Ascending aorta (tissue), 2 donors: Measurements from ENCODE around the gene GP1BB. TPM values are rescaled to one million over a fixed set of nuclear protein-coding genes. Genes with fewer than 3 reads are reported as not detected.
"Not testable (repeated sequence)": the region's sequence is repeated elsewhere in the genome, so short reads cannot be mapped to it uniquely, and the experiment has no call there.

Source experiments
- DNase-seq, 2 donors: peaks; one replicate each; pipeline ENCODE4 v3.0.0-alpha.2; 2019; ENCODE audit warnings: low spot score in 2 of 2
- H3K27ac ChIP-seq, 2 donors: fragments of 200-600 bp; sonication (generic); one replicate each; pipeline ENCODE4 v1.5.1; 2016 to 2017; ENCODE audit warnings: mild to moderate bottlenecking in 1 of 2
- H3K27me3 ChIP-seq: fragments of 200-600 bp; sonication (generic); one replicate; pipeline ENCODE4 v1.5.1; 2017
- H3K36me3 ChIP-seq, 2 donors: fragments of 200-600 bp; sonication (generic); one replicate each; pipeline ENCODE4 v1.5.1; 2016
- H3K4me1 ChIP-seq, 2 donors: fragments of 200-600 bp; sonication (generic); one replicate each; pipeline ENCODE4 v1.5.1; 2016 to 2017; ENCODE audit warnings: mild to moderate bottlenecking in 1 of 2
- H3K4me3 ChIP-seq, 2 donors: fragments of 200-600 bp; sonication (generic); one replicate each; pipeline ENCODE4 v1.5.1; 2016 to 2017; ENCODE audit warnings: mild to moderate bottlenecking in 1 of 2
- H3K9me3 ChIP-seq, 2 donors: fragments of 200-600 bp; sonication (generic); one replicate each; pipeline ENCODE4 v1.5.1; 2016
- intact Hi-C: fragments of 100-400 bp; cut with DNase I; formaldehyde crosslinking; loops from one replicate; pipeline ENCODE4 v1.15.1; 2023
- total RNA-seq: library from RNA; depleted of rRNA; stranded (reverse); fragments of >200 nt; gene quantifications from one replicate; pipeline ENCODE4 v1.1.0, GENCODE V29; 2016
- TF ChIP-seq, protein P1 (sequence below), 3 experiments: fragments of 200-600 bp in 2 of 3; fragments of 450-650 bp in 1 of 3; sonication (generic) in 2 of 3; IDR thresholded peaks; one replicate each; pipeline ENCODE4 v1.5.1; 2016 to 2019; ENCODE audit warnings: antibody characterized with exemption in 3 of 3, mild to moderate bottlenecking in 1 of 3, moderate library complexity in 1 of 3

Gene GP1BB
- total RNA-seq, 1 donor from 2014 or later = 50.2 TPM

DNA sequence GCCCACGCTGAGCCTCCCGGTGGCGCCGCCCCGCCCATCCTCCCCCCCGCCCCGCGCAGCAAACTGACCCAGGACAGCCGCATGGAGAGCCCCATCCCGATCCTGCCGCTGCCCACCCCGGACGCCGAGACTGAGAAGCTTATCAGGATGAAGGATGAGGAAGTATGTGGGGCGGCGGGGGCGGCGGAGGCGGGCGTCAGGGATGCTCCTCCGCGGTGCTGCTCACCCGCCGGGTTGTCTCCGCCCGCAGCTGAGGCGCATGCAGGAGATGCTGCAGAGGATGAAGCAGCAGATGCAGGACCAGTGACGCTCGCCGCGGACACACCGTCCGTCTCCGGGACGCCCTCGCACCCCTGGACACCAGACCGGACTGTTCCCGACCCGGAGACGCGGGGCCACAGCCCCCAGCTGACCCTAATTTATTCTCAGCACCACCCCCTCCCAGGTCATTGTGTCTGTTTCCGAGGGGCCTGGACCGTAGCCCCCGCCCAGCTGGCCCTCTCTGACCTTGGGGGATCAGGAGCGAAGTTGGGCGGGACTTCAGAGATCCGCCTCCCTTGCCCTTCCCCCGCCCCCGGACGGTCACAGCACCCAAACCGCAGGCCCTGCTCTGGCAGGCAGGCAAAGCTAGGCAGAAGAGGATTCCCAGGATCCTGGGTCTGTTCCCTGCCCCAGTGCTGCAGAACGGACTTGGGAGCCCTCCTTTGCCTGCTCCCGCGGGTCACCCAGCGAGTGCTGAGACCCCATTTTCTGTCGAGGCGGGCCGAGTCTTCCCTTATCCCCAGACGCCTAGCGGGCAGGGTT is 959 bp upstream of the GP1BB start:
- TF ChIP-seq, protein P1, sequence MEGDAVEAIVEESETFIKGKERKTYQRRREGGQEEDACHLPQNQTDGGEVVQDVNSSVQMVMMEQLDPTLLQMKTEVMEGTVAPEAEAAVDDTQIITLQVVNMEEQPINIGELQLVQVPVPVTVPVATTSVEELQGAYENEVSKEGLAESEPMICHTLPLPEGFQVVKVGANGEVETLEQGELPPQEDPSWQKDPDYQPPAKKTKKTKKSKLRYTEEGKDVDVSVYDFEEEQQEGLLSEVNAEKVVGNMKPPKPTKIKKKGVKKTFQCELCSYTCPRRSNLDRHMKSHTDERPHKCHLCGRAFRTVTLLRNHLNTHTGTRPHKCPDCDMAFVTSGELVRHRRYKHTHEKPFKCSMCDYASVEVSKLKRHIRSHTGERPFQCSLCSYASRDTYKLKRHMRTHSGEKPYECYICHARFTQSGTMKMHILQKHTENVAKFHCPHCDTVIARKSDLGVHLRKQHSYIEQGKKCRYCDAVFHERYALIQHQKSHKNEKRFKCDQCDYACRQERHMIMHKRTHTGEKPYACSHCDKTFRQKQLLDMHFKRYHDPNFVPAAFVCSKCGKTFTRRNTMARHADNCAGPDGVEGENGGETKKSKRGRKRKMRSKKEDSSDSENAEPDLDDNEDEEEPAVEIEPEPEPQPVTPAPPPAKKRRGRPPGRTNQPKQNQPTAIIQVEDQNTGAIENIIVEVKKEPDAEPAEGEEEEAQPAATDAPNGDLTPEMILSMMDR (IDR thresholded peaks at IDR 0.05) = no peak
- H3K27me3 ChIP-seq = no peaks in the 10 kb centered on the region

DNA sequence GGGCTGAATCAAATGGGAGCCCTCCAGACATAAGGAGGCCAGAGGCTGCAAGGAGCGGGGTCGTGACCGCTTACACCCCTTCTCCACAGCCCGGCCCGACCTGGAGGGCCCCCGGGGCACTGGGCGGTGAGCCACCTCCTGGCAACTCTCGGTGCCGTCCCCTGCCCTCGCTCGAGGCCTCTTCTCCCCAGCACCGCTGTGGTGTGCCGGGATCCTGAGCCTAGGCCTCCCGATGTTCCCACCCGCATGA is 432 bp upstream of the GP1BB start:
- Histone ChIP-seq H3K27me3 (no peaks in the 10 kb centered on the region), H3K4me1 (peaks cover 2 to 10% of the 10 kb centered on the region in 2 donors), H3K36me3 (peaks cover 10 to 18% of the 10 kb centered on the region in 2 donors), H3K27ac (no peak overlapping the region), H3K4me3 (no peak overlapping the region), H3K9me3 (no peaks in the 10 kb centered on the region)
- TF ChIP-seq, protein P1 (IDR thresholded peaks at IDR 0.05) = no peak
- intact Hi-C loops = no loop called here
- no peak for DNase-seq

More for the DNA sequence above, 959 bp upstream of the GP1BB start:
- H3K27ac ChIP-seq = no peak overlapping the region
- H3K4me1 ChIP-seq = peaks cover 7 to 15% of the 10 kb centered on the region in 2 donors
- intact Hi-C loops = no loop called here
- no peak overlapping the region for H3K4me3 ChIP-seq
- H3K36me3 ChIP-seq = peaks cover 10 to 18% of the 10 kb centered on the region in 2 donors
- no peak for DNase-seq
- H3K9me3 ChIP-seq = no peaks in the 10 kb centered on the region

DNA sequence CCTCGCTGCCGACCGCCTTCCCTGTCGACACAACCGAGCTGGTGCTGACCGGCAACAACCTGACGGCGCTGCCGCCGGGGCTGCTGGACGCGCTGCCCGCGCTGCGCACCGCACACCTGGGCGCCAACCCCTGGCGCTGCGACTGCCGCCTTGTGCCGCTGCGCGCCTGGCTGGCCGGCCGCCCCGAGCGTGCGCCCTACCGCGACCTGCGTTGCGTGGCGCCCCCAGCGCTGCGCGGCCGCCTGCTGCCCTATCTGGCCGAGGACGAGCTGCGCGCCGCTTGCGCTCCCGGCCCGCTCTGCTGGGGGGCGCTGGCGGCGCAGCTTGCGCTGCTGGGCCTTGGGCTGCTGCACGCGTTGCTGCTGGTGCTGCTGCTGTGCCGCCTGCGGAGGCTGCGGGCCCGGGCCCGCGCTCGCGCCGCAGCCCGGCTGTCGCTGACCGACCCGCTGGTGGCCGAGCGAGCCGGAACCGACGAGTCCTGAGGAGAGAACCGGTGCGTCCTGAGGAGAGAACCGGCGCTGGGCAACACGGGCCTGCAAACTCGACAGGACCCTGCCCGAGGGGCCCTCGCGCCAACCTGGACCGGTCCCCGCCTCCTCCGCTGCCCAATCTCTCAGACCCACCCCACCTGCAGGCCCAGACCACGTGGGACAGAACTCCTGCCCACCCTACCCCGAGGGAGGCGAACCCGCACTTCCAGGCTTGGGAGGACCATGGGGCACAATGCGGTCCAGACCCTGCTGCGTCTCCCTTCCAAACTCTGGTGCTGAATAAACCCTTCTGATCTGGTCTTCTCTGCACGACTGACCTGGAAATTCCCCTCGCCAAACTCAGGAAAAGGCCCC is 866 bp downstream of the GP1BB start:
- no peaks in the 10 kb centered on the region for H3K27me3 ChIP-seq
- DNase-seq = no peak
- no peaks in the 10 kb centered on the region for H3K9me3 ChIP-seq
- intact Hi-C loops = no loop called here
- no peak overlapping the region for H3K27ac ChIP-seq
- peaks cover 10 to 18% of the 10 kb centered on the region in 2 donors for H3K36me3 ChIP-seq
- TF ChIP-seq, protein P1 (IDR thresholded peaks at IDR 0.05) = no peak
- no peak overlapping the region for H3K4me3 ChIP-seq
- peaks cover 2% of the 10 kb centered on the region in 2 donors for H3K4me1 ChIP-seq

DNA sequence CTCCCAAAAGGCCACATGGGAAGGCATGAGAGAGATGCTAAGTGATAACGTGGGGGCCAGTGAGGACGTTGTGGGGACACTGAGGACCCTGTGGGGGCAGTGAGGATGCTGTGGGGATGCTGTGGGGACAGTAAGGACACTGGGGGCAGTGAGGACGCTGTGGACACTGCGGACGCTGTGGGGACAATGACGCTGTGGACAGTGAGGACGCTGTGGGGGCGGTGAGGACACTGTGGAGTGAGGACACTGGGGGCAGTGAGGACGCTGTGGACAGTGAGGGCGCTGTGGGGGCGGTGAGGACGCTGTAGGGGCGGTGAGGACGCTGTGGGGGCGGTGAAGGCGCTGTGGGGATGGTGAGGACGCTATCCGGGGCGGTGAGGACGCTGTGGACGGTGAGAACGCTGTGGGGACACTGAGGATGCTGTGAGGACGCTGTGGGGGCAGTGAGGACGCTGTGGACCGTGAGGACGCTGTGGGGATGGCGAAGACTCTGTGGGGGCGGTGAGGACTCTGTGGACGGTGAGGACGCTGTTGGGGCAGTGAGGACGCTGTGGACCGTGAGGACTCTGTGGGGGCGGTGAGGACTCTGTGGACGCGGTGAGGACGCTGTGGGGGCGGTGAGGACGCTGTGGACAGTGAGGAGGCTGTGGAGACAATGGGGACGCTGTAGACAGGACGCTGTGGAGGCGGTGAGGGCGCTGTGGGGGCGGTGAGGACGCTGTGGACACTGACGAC is 1.8 kb downstream of the GP1BB start:
- H3K4me1 ChIP-seq = no peaks in the 10 kb centered on the region
- TF ChIP-seq, protein P1 (IDR thresholded peaks at IDR 0.05) = no peak
- H3K27ac ChIP-seq = no peak overlapping the region
- no peak for DNase-seq
- no peaks in the 10 kb centered on the region for H3K9me3 ChIP-seq
- H3K4me3 ChIP-seq = no peak overlapping the region
- H3K27me3 ChIP-seq = no peaks in the 10 kb centered on the region
- peaks cover 10 to 18% of the 10 kb centered on the region in 2 donors for H3K36me3 ChIP-seq
- intact Hi-C loops = no loop called here

DNA sequence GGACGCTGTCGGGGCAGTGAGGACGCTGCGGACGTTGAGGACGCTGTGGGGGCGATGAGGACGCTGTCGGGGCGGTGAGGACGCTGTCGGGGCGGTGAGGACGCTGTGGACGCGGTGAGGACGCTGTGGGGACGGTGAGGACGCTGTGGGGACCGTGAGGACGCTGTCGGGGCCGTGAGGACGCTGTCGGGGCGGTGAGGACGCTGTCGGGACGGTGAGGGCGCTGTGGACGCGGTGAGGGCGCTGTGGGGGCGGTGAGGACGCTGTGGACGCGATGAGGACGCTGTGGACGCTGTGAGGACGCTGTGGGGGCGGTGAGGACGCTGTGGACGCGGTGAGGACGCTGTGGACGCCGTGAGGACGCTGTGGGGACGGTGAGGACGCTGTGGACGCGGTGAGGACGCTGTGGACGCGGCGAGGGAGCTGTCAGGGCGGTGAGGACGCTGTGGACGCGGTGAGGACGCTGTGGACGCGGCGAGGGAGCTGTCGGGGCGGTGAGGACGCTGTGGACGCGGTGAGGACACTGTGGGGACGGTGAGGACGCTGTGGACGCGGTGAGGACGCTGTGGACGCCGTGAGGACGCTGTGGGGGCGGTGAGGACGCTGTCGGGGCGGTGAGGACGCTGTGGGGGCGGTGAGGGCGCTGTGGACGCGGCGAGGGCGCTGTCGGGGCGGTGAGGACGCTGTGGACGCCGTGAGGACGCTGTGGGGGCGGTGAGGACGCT is 2.9 kb downstream of the GP1BB start:
- H3K9me3 ChIP-seq, H3K4me1 ChIP-seq, H3K4me3 ChIP-seq, H3K27me3 ChIP-seq, H3K27ac ChIP-seq, intact Hi-C loops, DNase-seq: not testable (repeated sequence)
- peaks cover 10 to 18% of the 10 kb centered on the region in 2 donors for H3K36me3 ChIP-seq
